ENCODE measurements around the gene PSMC5.
"Not testable (repeated sequence)": the region's sequence is repeated elsewhere in the genome, so short reads cannot be mapped to it uniquely, and the experiment has no call there.

Gene PSMC5

GRCh38 chr17:63840591-63841349 lies 13.5 kb downstream of the PSMC5 start:
- no peak for DNase-seq (ENCODE audit: low read depth)

DNA sequence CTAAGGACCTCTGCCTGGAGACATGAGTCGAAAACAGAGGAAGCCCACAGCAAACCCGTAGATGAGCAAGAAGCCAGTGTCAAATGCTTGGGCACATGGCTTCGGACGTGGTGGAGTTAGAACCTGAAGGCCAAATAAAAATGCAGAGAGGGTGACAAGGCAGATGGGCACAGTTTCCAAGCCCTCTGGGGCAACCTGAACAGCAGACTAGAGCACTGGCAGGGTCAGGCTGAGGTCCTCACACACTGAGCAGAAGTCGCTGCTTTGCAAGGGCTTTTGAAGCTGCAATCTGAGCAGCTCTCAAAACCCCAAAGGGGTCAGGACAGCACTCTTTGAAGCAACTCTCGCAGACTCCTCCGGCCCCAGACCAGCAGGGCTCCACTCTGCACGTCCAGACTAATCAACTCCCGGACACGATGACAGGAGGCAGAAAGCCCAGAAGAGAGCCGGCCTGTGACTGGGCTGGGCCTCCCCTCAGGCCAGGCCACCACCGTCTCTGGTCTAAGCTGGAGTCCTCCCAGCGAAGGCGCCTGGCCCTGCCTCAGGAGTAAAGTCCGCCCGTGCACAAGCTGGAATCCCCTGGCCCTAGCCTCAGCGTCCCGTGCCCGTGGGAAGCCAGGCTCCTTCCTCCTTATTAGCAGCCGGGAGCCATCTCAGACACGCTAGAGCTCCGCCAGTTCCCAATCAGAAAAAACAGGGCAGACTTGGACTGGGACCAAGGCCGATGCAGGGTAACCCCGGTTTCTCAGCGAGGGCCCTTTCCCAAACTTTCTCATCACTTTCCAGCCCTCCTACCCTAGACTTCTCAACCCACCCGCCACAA lies 14.3 kb downstream of the PSMC5 start:
- no peak for DNase-seq (ENCODE audit: low read depth)

DNA sequence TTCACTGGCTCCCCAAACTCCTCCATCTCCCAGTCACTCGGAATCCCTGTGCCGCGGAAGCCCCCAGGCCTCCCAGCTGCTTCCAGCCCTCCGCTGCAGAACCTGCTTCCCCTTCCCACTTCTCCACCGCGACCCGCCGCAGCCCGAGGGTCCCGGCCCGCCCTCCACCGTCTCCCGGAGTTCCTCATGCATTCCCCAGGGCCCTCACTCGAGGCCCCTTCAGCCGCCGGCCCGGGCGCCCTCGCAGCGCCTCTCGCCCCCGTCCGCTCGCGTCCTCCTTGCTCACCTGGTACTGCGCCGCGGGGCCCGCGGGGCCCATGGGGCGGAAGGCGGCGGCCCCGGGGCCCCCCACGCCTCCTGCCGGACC lies 14.9 kb downstream of the PSMC5 start:
- DNase-seq (ENCODE audit: low read depth) = no peak

- DNase-seq (ENCODE audit: low read depth) = peak; percentile 99
Measured at GRCh38 chr17:63842540-63843386, 15.5 kb downstream of the PSMC5 start, which contains the start of gene SMARCD2. TSS of gene SMARCD2 (minus strand) at chr17:63842685. CDS start at chr17:63842674, 11 bp downstream.

GRCh38 chr17:63843387-63843888 lies 16.2 kb downstream of the PSMC5 start:
- peak; percentile 75 for DNase-seq (ENCODE audit: low read depth)

DNA sequence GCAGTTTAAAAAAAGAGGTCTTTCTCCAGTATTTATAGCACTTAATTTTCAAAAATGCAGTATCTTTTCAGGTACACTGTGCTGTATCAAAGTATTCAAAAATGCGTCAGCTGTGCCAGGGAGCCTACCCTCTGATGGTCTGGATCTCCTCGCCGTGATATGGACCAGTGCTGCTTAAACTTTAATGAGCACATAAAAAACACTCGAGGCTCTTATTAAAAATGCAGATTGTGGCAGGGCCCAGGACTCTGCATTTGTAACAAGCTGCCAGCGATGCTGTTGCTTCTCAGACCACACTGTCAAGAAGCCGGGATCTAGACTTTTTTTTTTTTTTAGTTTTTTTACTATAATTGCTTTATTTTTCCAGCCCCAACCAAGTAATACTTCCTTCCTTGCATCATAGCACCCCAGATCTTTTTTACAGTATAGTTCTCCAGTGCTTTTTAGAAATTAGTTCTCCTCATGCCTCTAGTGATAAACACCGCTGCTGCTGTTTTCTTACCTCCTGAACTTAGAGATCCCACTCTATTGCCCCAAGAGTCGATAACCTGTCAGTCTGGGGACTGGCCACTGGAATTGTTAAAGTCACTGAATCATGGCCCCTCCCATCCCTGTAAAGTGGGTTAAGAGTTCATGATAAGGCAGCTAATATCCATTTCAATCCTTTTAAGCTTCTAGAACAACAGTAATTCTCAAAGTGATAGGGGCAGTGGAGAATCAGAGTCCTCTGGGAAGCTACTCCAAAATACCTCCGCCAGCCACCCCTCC lies 16.9 kb downstream of the PSMC5 start:
- no peak for DNase-seq (ENCODE audit: low read depth)

GRCh38 chr17:63845509-63845908 lies 18.3 kb downstream of the PSMC5 start:
- DNase-seq (ENCODE audit: low read depth) = no peak

- DNase-seq (ENCODE audit: low read depth) = no peak
Measured at GRCh38 chr17:63847525-63848249, 20.5 kb downstream of the PSMC5 start.

DNA sequence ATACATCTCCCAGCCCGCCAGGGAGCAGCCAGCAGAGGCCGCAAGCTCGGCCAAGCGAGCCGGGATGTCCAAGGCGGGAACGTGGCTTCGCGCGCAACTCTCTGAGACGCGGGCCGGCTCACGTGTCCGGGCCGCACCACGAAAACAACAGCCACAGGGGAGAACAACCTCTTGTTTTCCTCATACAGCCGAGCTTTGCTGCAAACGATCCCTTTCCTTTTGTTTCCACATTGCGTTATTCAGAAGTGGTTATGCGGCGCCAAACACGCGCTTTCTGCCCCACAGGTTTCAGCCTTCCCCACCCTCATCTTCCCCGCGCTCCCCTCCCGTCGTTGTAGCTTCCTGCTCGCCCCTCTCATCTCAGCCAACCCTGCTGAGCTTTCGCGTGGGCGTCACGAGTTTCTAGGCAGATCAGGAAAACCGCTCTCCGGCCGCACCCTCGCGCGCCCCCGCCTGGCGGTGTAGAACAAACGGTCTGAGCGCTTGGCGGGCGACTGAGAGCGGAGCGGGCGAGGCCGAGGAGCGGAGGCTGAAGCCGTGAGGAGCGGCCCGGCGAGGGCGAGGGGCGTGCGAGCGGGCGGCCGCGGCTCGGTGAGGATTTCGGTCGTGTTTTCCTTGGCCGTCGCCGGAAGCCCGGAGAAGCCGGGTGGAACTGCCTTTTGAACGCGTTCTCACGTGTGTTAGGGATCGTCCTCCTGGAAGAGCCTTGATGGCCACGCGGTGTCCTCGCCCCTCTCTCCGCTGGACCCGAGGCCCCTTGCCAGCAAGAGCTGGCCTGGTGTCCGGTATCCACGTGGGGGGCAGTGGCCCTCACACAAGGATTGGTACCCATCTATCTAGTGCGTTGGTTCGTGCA lies 21.8 kb downstream of the PSMC5 start:
- peak; percentile 84 for DNase-seq (ENCODE audit: low read depth)

DNA sequence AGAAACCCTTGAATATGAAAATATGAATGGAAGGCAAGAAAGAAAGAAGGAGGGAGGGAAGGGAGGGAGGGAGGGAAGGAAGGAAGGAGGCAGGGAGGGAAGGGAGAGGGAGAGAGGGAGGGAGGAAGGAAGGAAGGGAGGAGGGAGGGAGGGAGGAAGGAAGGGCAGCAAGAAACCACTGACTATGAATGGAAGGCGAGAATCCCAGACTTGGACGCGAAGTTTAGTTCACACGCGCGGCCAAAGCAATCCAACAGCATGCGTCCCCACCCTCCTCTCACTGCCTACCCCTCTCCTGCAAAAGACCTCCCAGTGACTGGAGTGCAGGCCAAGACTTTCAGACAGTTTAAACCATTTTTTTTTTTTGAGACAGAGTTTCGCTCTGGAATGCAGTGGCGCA lies 23.2 kb downstream of the PSMC5 start:
- no peak for DNase-seq (ENCODE audit: low read depth)

DNA sequence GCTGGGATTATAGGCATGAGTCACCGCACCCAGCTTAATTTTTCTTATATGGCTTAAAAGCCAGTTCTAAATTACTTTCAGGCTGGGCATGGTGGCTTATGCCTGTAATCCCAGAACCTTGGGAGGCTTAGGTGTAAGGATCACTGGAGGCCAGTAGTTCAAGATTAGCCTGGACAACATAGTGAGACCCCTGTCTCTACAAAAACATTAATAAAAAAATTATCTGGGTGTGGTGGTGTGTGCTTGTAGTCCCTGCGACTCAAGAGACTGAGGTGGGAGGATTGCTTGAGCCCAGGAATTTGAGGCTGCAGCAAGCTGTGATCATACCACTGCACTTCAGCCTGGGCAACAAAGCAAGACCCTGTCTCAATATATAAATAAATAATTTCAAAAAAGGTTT lies 26.0 kb downstream of the PSMC5 start:
- no peak for DNase-seq (ENCODE audit: low read depth)

DNA sequence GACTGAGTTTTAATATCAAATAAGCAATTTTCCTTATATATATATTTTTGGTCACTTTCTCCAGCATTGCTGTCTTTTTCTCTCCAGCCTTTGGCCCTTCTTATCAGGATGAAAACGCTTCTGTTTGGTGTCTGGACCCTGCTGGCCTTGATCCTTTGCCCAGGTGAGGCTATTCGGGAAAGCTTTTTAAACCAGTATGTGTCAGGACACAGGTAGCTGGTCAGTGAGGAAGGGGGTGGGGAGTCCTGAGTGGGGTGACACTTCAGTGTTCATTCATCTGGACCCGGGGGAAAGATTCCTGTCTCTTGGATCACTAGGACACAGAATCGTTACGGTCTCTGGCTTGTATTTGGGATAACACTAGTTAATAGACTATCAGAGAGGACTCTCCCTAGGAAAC lies 27.5 kb downstream of the PSMC5 start:
- DNase-seq (ENCODE audit: low read depth) = no peak

DNA sequence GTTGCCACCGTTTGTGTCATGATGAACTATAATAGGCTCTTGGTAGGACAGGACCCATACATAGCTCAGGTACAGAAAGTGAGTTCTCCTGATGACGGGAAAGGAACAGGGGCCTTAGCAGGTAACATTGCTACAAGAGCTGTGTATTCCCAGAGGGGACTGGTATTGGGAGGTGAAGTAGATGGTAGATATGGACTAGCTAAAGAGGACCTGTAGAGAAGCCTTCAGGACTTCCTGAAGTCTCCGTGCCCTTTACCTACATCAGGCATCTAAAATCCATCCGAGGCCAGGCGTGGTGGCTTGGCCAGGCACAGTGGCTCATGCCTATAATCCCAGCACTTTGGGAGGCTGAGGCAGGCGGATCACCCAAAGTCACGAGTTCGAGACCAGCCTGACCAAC lies 28.0 kb downstream of the PSMC5 start:
- no peak for DNase-seq (ENCODE audit: low read depth)

GRCh38 chr17:63856425-63856824 lies 29.2 kb downstream of the PSMC5 start:
- not testable (repeated sequence) for DNase-seq (ENCODE audit: low read depth)

DNA sequence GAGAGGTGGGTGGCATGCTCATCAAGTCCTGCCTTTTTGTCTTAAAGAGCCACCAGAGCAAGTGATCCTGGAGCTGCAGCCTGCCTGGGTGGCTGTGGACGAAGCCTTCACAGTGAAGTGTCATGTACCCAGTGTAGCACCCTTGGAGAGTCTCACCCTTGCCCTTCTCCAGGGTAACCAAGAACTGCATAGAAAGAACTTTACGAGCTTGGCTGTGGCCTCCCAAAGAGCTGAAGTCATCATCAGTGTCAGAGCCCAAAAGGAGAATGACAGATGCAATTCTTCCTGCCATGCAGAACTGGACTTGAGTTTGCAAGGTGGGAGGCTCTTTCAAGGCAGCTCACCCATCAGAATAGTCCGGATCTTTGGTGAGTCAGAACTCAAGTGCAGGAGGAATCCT lies 32.0 kb downstream of the PSMC5 start:
- no peak for DNase-seq (ENCODE audit: low read depth)

GRCh38 chr17:63866625-63867024 lies 39.4 kb downstream of the PSMC5 start:
- not testable (repeated sequence) for DNase-seq (ENCODE audit: low read depth)

DNA sequence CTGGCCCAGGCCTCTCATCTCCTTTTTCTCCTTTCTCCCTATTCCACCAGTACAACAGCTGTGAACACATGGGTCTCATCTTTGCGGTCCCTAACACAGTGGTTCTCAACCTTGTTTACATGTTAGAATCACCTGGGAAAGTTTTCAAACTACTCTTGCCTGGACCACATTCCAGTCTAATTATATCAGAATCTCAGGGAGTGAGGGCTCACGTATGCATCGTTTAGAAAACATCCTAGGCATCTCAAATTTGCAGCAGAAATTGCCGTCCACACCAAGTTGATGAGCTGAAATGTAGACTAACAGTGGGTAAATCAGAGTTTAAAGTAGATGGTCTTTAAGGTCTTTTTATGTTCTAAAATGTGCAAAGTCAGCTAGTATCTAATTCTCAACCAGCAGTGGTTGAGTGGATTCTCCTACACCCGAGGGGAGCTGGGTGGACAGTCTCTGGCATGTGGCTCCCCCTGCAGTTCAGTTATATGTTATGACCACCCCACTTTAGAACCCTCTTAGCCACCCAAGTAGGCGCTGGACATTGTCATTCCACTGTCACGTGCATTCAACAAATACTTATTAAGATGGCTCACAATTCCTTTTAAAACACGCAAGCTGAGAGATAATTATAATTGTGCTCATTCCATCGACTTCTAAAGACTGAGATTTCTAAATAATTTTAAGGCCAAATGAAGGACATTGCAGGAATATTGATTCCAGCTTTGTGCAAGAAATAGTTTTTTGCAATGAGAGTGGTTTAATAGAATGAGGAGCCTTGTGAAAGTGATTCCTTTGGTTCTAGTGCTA lies 42.5 kb downstream of the PSMC5 start:
- not testable (repeated sequence) for DNase-seq (ENCODE audit: low read depth)

GRCh38 chr17:63870292-63870665 lies 43.0 kb downstream of the PSMC5 start:
- DNase-seq (ENCODE audit: low read depth) = not testable (repeated sequence)

Measured in fibroblast of the conjunctiva (primary cell).